GM12891 (cell line): ENCODE data around the gene PDIA5.

Experiments used
- POLR2A ChIP-seq: IDR thresholded peaks from 2 replicates; pipeline ENCODE4 v1.6.1; 2011; ENCODE audit warnings: low read depth, low read length, control low read depth
- POLR2AphosphoS5 ChIP-seq: IDR thresholded peaks from 2 replicates; pipeline ENCODE4 v1.6.1; 2011; ENCODE audit warnings: low read depth, low read length, control low read depth
- TAF1 ChIP-seq: IDR thresholded peaks from 2 replicates; pipeline ENCODE4 v1.6.1; 2011; ENCODE audit warnings: low read depth, low read length, control low read depth

DNA sequence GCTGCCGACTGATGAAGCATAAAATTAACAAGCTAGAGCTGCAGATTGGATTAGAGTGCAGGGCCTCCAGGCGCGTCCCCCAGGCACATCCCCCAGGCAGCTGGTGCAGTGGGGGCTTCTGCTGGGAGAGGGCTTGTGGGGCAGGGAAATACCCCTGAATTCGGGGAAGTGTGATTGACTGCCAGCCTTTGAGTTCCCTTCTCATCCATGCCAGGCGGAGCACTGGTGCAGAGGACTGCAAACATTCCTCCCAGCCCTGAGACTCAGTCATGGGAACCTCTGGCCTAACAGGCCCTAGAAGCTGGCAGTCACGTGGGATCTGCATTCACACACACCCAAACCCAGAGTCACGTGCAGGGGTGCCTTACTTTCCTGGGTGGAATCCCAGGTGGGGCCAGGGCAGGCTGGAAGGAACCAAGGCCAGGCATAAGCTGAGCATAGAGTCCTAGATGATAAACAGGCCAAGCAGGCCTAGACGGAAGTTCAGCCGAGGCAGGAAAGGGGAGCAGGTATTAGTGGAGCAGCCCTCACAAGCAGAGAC is 88.7 kb downstream of the PDIA5 start:
- no peak for TF ChIP-seq POLR2A
- no peak for TF ChIP-seq POLR2AphosphoS5
- TF ChIP-seq TAF1, result no peak
